Sigmoid colon (tissue), 7 donors: ENCODE data around the gene ESRRA. TPM values are rescaled to one million over a fixed set of nuclear protein-coding genes. Genes with fewer than 3 reads are reported as not detected.

Experiments used
- DNase-seq: peaks from one replicate; pipeline ENCODE4 v3.0.0-alpha.2; 2019
- H3K27ac ChIP-seq, 4 donors: fragments of 200-600 bp; sonication (generic); one replicate each; pipeline ENCODE4 v1.5.1; 2016 to 2019; ENCODE audit warnings: mild to moderate bottlenecking in 1 of 4
- H3K27me3 ChIP-seq, 3 donors: fragments of 200-600 bp; sonication (generic); one replicate each; pipeline ENCODE4 v1.5.1; 2019; ENCODE audit warnings: mild to moderate bottlenecking in 1 of 3
- H3K36me3 ChIP-seq, 4 donors: fragments of 200-600 bp; sonication (generic); one replicate each; pipeline ENCODE4 v1.5.1; 2016 to 2019
- H3K4me1 ChIP-seq, 4 donors: fragments of 200-600 bp; sonication (generic); one replicate each; pipeline ENCODE4 v1.5.1; 2017 to 2019
- H3K4me3 ChIP-seq, 4 donors: fragments of 200-600 bp; sonication (generic); one replicate each; pipeline ENCODE4 v1.5.1; 2017 to 2019; ENCODE audit warnings: mild to moderate bottlenecking in 2 of 4, moderate library complexity in 1 of 4
- H3K9me3 ChIP-seq, 4 donors: fragments of 200-600 bp in 3 of 4; sonication (generic) in 3 of 4; one replicate each; pipeline versions ENCODE4 v1.5.1 to v1.6.1; 2013 to 2019
- CTCF ChIP-seq, 4 experiments: fragments of 450-650 bp in 3 of 4; fragments of 200-600 bp in 1 of 4; IDR thresholded peaks; one replicate each; pipeline ENCODE4 v1.5.1; 2016 to 2019; ENCODE audit warnings: antibody characterized with exemption in 4 of 4, mild to moderate bottlenecking in 3 of 4, moderate library complexity in 2 of 4
- EP300 ChIP-seq, 4 donors: sonication (generic); formaldehyde crosslinking; IDR thresholded peaks; one replicate each; pipeline ENCODE4 v1.6.1; 2017; ENCODE audit warnings: antibody characterized with exemption in 4 of 4
- POLR2A ChIP-seq, 2 donors: fragments of 450-650 bp; IDR thresholded peaks; one replicate each; pipeline ENCODE4 v1.6.1; 2016; ENCODE audit warnings: antibody characterized with exemption in 2 of 2, mild to moderate bottlenecking in 2 of 2, moderate library complexity in 2 of 2
- POLR2AphosphoS5 ChIP-seq, 4 donors: sonication (generic); formaldehyde crosslinking; IDR thresholded peaks; one replicate each; pipeline ENCODE4 v1.6.1; 2017; ENCODE audit warnings: antibody characterized with exemption in 4 of 4
- WGBS, 2 donors: extraction: QIAGEN DNeasy Blood & Tissue Kit; methylation state at CpG; one replicate each; pipeline ENCODE4 v1.1.7; 2013; 5-methylcytosine and 5-hydroxymethylcytosine counted together
- intact Hi-C: fragments of 100-400 bp; cut with DNase I; formaldehyde crosslinking; loops from one replicate; pipeline ENCODE4 v1.15.1; 2023
- polyA plus RNA-seq, 3 donors: library from polyadenylated mRNA; stranded (reverse); fragments of 200-250 nt; gene quantifications; one replicate each; pipeline ENCODE4 v1.2.3, GENCODE V29; 2013
- total RNA-seq, 4 donors: library from RNA; depleted of rRNA; stranded (reverse); fragments of >200 nt; gene quantifications; one replicate each; pipeline ENCODE4 v1.1.0, GENCODE V29; 2016
- donor health status: healthy with polysubstance abuse.
- donor health status: Bipolar disorder and iron deficiency.
- donor health status: healthy.

Gene ESRRA
- total and polyA plus RNA-seq, 7 donors: 39.9 to 244 (median 48.7) TPM

GRCh38 chr11:64334764-64335735, 29.7 kb downstream of the ESRRA start:
- no peak for DNase-seq
- Histone ChIP-seq H3K36me3 (no peaks in the 10 kb centered on the region), H3K27ac (no peak overlapping the region), H3K4me3 (no peak overlapping the region), H3K4me1 (peaks cover 0 to 9% (median 3%) of the 10 kb centered on the region in 4 donors), H3K27me3 (no peaks in the 10 kb centered on the region), H3K9me3 (no peaks in the 10 kb centered on the region)
- intact Hi-C loops: no loop called here
- 25 to 43% methylated on average over 13 of the region's 13 CpGs for WGBS, 2 donors
- TF ChIP-seq POLR2AphosphoS5 (IDR thresholded peaks at IDR 0.05) (no peak), POLR2A (IDR thresholded peaks at IDR 0.05) (no peak), CTCF (IDR thresholded peaks at IDR 0.05) (no peak), EP300 (IDR thresholded peaks at IDR 0.05) (no peak)

GRCh38 chr11:64337538-64338249, 32.4 kb downstream of the ESRRA start:
- Histone ChIP-seq H3K9me3 (no peaks in the 10 kb centered on the region), H3K4me1 (peaks cover 0 to 18% (median 8%) of the 10 kb centered on the region in 4 donors), H3K36me3 (no peaks in the 10 kb centered on the region), H3K4me3 (no peak overlapping the region), H3K27ac (no peak overlapping the region), H3K27me3 (no peaks in the 10 kb centered on the region)
- intact Hi-C loops: no loop called here
- 76 to 84% methylated on average over 8 of the region's 8 CpGs for WGBS, 2 donors
- no peak for DNase-seq
- TF ChIP-seq POLR2AphosphoS5 (IDR thresholded peaks at IDR 0.05): no peak
- no peak for TF ChIP-seq CTCF (IDR thresholded peaks at IDR 0.05)
- no peak for TF ChIP-seq POLR2A (IDR thresholded peaks at IDR 0.05)
- TF ChIP-seq EP300 (IDR thresholded peaks at IDR 0.05): no peak

- TF ChIP-seq POLR2A (IDR thresholded peaks at IDR 0.05) (no peak), POLR2AphosphoS5 (IDR thresholded peaks at IDR 0.05) (no peak), CTCF (IDR thresholded peaks at IDR 0.05) (no peak), EP300 (IDR thresholded peaks at IDR 0.05) (no peak)
- intact Hi-C loops: no loop called here
- no peaks in the 10 kb centered on the region for H3K36me3 ChIP-seq
- WGBS, 2 donors: 63 to 82% methylated on average over 8 of the region's 8 CpGs
- no peak overlapping the region for H3K4me3 ChIP-seq
- no peaks in the 10 kb centered on the region for H3K27me3 ChIP-seq
- DNase-seq: no peak
- peaks cover 0 to 24% (median 12%) of the 10 kb centered on the region in 4 donors for H3K4me1 ChIP-seq
- H3K27ac ChIP-seq: no peak overlapping the region
- no peaks in the 10 kb centered on the region for H3K9me3 ChIP-seq
Measured at GRCh38 chr11:64338716-64339115, 33.4 kb downstream of the ESRRA start.

GRCh38 chr11:64339286-64339685, 34.0 kb downstream of the ESRRA start:
- no peak overlapping the region for H3K4me3 ChIP-seq

More at GRCh38 chr11:64339286-64339685, 34.0 kb downstream of the ESRRA start:
- Histone ChIP-seq H3K4me1 (peaks cover 0 to 24% (median 12%) of the 10 kb centered on the region in 4 donors), H3K27me3 (no peaks in the 10 kb centered on the region), H3K27ac (no peak overlapping the region), H3K9me3 (no peaks in the 10 kb centered on the region), H3K36me3 (no peaks in the 10 kb centered on the region)
- intact Hi-C loops: no loop called here
- WGBS, 2 donors: 60 to 62% methylated on average over 4 of the region's 4 CpGs
- no peak for DNase-seq
- TF ChIP-seq CTCF (IDR thresholded peaks at IDR 0.05) (no peak), POLR2A (IDR thresholded peaks at IDR 0.05) (no peak), EP300 (IDR thresholded peaks at IDR 0.05) (no peak), POLR2AphosphoS5 (IDR thresholded peaks at IDR 0.05) (no peak)
